Adipocyte (in vitro differentiated cells): Measurements from ENCODE around the gene STXBP3.
"Not testable (repeated sequence)": the region's sequence is repeated elsewhere in the genome, so short reads cannot be mapped to it uniquely, and the experiment has no call there.

ENCODE experiments used
- DNase-seq: peaks from one replicate; pipeline ENCODE4 v3.0.0-alpha.2; 2015; ENCODE audit warnings: low read depth
- H3K27me3 ChIP-seq: replicated peaks from 2 replicates; pipeline ENCODE4 v1.7.0; 2013; ENCODE audit warnings: mild to moderate bottlenecking, low read length, moderate library complexity; ENCODE audit not compliant: control insufficient read depth, insufficient read depth
- H3K36me3 ChIP-seq: 2 replicates; pipeline ENCODE4 v1.7.0; 2013; ENCODE audit warnings: low read length, mild to moderate bottlenecking, moderate library complexity; ENCODE audit not compliant: control insufficient read depth, insufficient read depth, severe bottlenecking
- H3K4me1 ChIP-seq: 2 replicates; pipeline ENCODE4 v1.7.0; 2013; ENCODE audit warnings: mild to moderate bottlenecking, low read length, moderate library complexity; ENCODE audit not compliant: control insufficient read depth, insufficient read depth
- H3K4me3 ChIP-seq: 2 replicates; pipeline ENCODE4 v1.7.0; 2013; ENCODE audit warnings: mild to moderate bottlenecking, low read length, moderate library complexity
- H3K9ac ChIP-seq: 2 replicates; pipeline ENCODE4 v1.7.0; 2013; ENCODE audit warnings: mild to moderate bottlenecking, low read length, moderate library complexity
- H3K9me3 ChIP-seq: 2 replicates; pipeline ENCODE4 v1.7.0; 2013; ENCODE audit warnings: mild to moderate bottlenecking, low read length, moderate library complexity; ENCODE audit not compliant: control insufficient read depth

STXBP3 gene

GRCh38 chr1:108779455-108779854 is 33.0 kb downstream of the STXBP3 start:
- Histone ChIP-seq H3K4me1 (no peaks in the 10 kb centered on the region), H3K9me3 (peaks cover 2% of the 10 kb centered on the region), H3K9ac (no peak overlapping the region), H3K27me3 (no peaks in the 10 kb centered on the region), H3K36me3 (peaks cover 92% of the 10 kb centered on the region), H3K4me3 (no peak overlapping the region)
- DNase-seq, result no peak

- H3K4me1 ChIP-seq, result no peaks in the 10 kb centered on the region
- H3K27me3 ChIP-seq, result no peaks in the 10 kb centered on the region
- no peak overlapping the region for H3K9ac ChIP-seq
- H3K4me3 ChIP-seq, result no peak overlapping the region
- H3K9me3 ChIP-seq, result peaks cover 18% of the 10 kb centered on the region
- DNase-seq, result no peak
- peaks cover 92% of the 10 kb centered on the region for H3K36me3 ChIP-seq
Observed at GRCh38 chr1:108780937-108781574, 34.6 kb downstream of the STXBP3 start.

- H3K4me1 ChIP-seq, H3K9ac ChIP-seq, H3K4me3 ChIP-seq, H3K27me3 ChIP-seq, DNase-seq: not testable (repeated sequence)
- peaks cover 92% of the 10 kb centered on the region for H3K36me3 ChIP-seq
- H3K9me3 ChIP-seq, result peaks cover 21% of the 10 kb centered on the region
Observed at GRCh38 chr1:108781575-108781944, 35.1 kb downstream of the STXBP3 start.

- H3K36me3 ChIP-seq, result peaks cover 78% of the 10 kb centered on the region
Observed at GRCh38 chr1:108785264-108785663, 38.8 kb downstream of the STXBP3 start.

GRCh38 chr1:108785880-108786279 is 39.4 kb downstream of the STXBP3 start:
- Histone ChIP-seq H3K9ac (no peak overlapping the region), H3K4me3 (no peak overlapping the region), H3K36me3 (peaks cover 76% of the 10 kb centered on the region), H3K4me1 (no peaks in the 10 kb centered on the region), H3K27me3 (no peaks in the 10 kb centered on the region), H3K9me3 (peaks cover 21% of the 10 kb centered on the region)
- DNase-seq, result no peak

More at GRCh38 chr1:108785264-108785663, 38.8 kb downstream of the STXBP3 start:
- no peak for DNase-seq
- Histone ChIP-seq H3K9me3 (peaks cover 21% of the 10 kb centered on the region), H3K9ac (no peak overlapping the region), H3K27me3 (no peaks in the 10 kb centered on the region), H3K4me1 (no peaks in the 10 kb centered on the region), H3K4me3 (no peak overlapping the region)

GRCh38 chr1:108791790-108792189 is 45.3 kb downstream of the STXBP3 start:
- no peak overlapping the region for H3K9ac ChIP-seq
- H3K9me3 ChIP-seq, result peaks cover 14% of the 10 kb centered on the region
- H3K27me3 ChIP-seq, result no peaks in the 10 kb centered on the region
- DNase-seq, result no peak
- peaks cover 78% of the 10 kb centered on the region for H3K36me3 ChIP-seq
- H3K4me1 ChIP-seq, result no peaks in the 10 kb centered on the region
- H3K4me3 ChIP-seq, result no peak overlapping the region

- Histone ChIP-seq H3K9ac (no peak overlapping the region), H3K4me1 (no peaks in the 10 kb centered on the region), H3K4me3 (no peak overlapping the region), H3K27me3 (no peaks in the 10 kb centered on the region), H3K36me3 (peaks cover 79% of the 10 kb centered on the region), H3K9me3 (peaks cover 14% of the 10 kb centered on the region)
- DNase-seq, result no peak
Observed at GRCh38 chr1:108792420-108792819, 45.9 kb downstream of the STXBP3 start.

GRCh38 chr1:108799001-108799400 is 52.5 kb downstream of the STXBP3 start:
- Histone ChIP-seq H3K36me3 (peaks cover 84% of the 10 kb centered on the region), H3K9ac (no peak overlapping the region), H3K27me3 (no peaks in the 10 kb centered on the region), H3K4me1 (no peaks in the 10 kb centered on the region), H3K9me3 (no peaks in the 10 kb centered on the region), H3K4me3 (no peak overlapping the region)
- no peak for DNase-seq

GRCh38 chr1:108801101-108801500 is 54.6 kb downstream of the STXBP3 start:
- Histone ChIP-seq H3K9ac (no peak overlapping the region), H3K9me3 (no peaks in the 10 kb centered on the region), H3K4me1 (no peaks in the 10 kb centered on the region), H3K4me3 (no peak overlapping the region), H3K36me3 (peaks cover 80% of the 10 kb centered on the region), H3K27me3 (no peaks in the 10 kb centered on the region)
- peak; percentile 54 for DNase-seq

GRCh38 chr1:108803548-108803947 is 57.1 kb downstream of the STXBP3 start:
- Histone ChIP-seq H3K9me3 (no peaks in the 10 kb centered on the region), H3K4me1 (no peaks in the 10 kb centered on the region), H3K36me3 (peaks cover 82% of the 10 kb centered on the region), H3K4me3 (no peak overlapping the region), H3K9ac (no peak overlapping the region), H3K27me3 (no peaks in the 10 kb centered on the region)
- no peak for DNase-seq

- Histone ChIP-seq H3K36me3 (peaks cover 63% of the 10 kb centered on the region), H3K9ac (no peak overlapping the region), H3K4me3 (no peak overlapping the region), H3K27me3 (no peaks in the 10 kb centered on the region), H3K9me3 (no peaks in the 10 kb centered on the region), H3K4me1 (peaks cover 2% of the 10 kb centered on the region)
- DNase-seq, result no peak
Observed at GRCh38 chr1:108808438-108808837, 62.0 kb downstream of the STXBP3 start.

GRCh38 chr1:108811611-108812010 is 65.1 kb downstream of the STXBP3 start:
- Histone ChIP-seq H3K9me3 (no peaks in the 10 kb centered on the region), H3K9ac (no peak overlapping the region), H3K36me3 (peaks cover 36% of the 10 kb centered on the region), H3K4me1 (peaks cover 34% of the 10 kb centered on the region), H3K4me3 (no peak overlapping the region), H3K27me3 (no peaks in the 10 kb centered on the region)
- DNase-seq, result no peak
